Fibroblast of villous mesenchyme (primary cell): ENCODE data around the gene MYOD1. TPM values are rescaled to one million over a fixed set of nuclear protein-coding genes. Genes with fewer than 3 reads are reported as not detected.
A peak's percentile ranks its signal among the peaks of the same experiment; 100 is the strongest.

Experiments used
- DNase-seq: peaks from one replicate; pipeline ENCODE4 v3.0.0-alpha.2; 2010; ENCODE audit warnings: low read depth
- H3K4me3 ChIP-seq: 2 replicates; pipeline ENCODE4 v1.5.1; 2011; ENCODE audit warnings: low read depth, mild to moderate bottlenecking, low read length
- CTCF ChIP-seq: IDR thresholded peaks from 2 replicates; pipeline ENCODE4 v1.5.1; 2012; ENCODE audit warnings: low read depth, mild to moderate bottlenecking, low read length; ENCODE audit not compliant: insufficient read depth
- total RNA-seq: library from RNA; depleted of rRNA; stranded (reverse); fragments of >200 nt; gene quantifications from 2 replicates; pipeline ENCODE4 v1.2.3, GENCODE V29; 2012

The MYOD1 gene
- total RNA-seq, 1 donor, result under 0.01 TPM

- no peak for DNase-seq
- H3K4me3 ChIP-seq, result no peak overlapping the region
- TF ChIP-seq CTCF, result no peak
Measured at GRCh38 chr11:17769218-17769617, 49.8 kb downstream of the MYOD1 start.

GRCh38 chr11:17770048-17770652 is 50.8 kb downstream of the MYOD1 start:
- no peak for DNase-seq
- no peak for TF ChIP-seq CTCF
- H3K4me3 ChIP-seq, result no peak overlapping the region

- DNase-seq, result no peak
- H3K4me3 ChIP-seq, result no peak overlapping the region
- peak; percentile 28 for TF ChIP-seq CTCF
Measured at GRCh38 chr11:17770917-17771316, 51.5 kb downstream of the MYOD1 start.

GRCh38 chr11:17771415-17771814 is 52.0 kb downstream of the MYOD1 start:
- no peak for TF ChIP-seq CTCF
- H3K4me3 ChIP-seq, result no peak overlapping the region
- no peak for DNase-seq

Other genes starting within 250 kb of the MYOD1 start
- not detected in 2 replicates for gene ABCC8, start 242.7 kb upstream of the MYOD1 start, total RNA-seq
- not detected in 2 replicates for gene USH1C, start 175.2 kb upstream of the MYOD1 start, total RNA-seq
- gene OTOG, start 172.3 kb upstream of the MYOD1 start, total RNA-seq, result not detected in 2 replicates
- gene KCNC1, start 15.2 kb downstream of the MYOD1 start, total RNA-seq, result 0.64 TPM in 1 of 2 replicates, not detected in the other